ENCODE data around the gene PEX11B.
A peak's percentile ranks its signal among the peaks of the same experiment; 100 is the strongest.

PEX11B gene

GRCh38 chr1:145964328-145965118 lies 46.0 kb upstream of the PEX11B start, which contains the start of the genes ANKRD34A and POLR3GL (continued):
- TF ChIP-seq ZIC2 (tag by site-specific recombination; IDR thresholded peaks at IDR 0.05) (no peak), ZNF354C (tag by site-specific recombination; IDR thresholded peaks at IDR 0.05; ENCODE audit: borderline replicate concordance, low read depth) (no peak), ZNF433 (tag by site-specific recombination; IDR thresholded peaks at IDR 0.05; ENCODE audit: low read depth) (no peak), ZNF138 (tag by site-specific recombination; IDR thresholded peaks at IDR 0.05; ENCODE audit: borderline replicate concordance) (no peak), ZNF629 (tag by site-specific recombination; IDR thresholded peaks at IDR 0.05) (peak; percentile 13; the same call in 1 of the 2 replicates), AEBP2 (tag by site-specific recombination; IDR thresholded peaks at IDR 0.05; ENCODE audit: borderline replicate concordance) (no peak), ZBTB49 (tag by site-specific recombination; IDR thresholded peaks at IDR 0.05; ENCODE audit: low read depth) (no peak), OVOL3 (tag by site-specific recombination; IDR thresholded peaks at IDR 0.05) (no peak), ZNF140 (tag by site-specific recombination; IDR thresholded peaks at IDR 0.05) (no peak), GLI2 (tag by site-specific recombination; IDR thresholded peaks at IDR 0.05; ENCODE audit: borderline replicate concordance, low read depth) (no peak), ZNF747 (tag by site-specific recombination; IDR thresholded peaks at IDR 0.05) (no peak), ZNF626 (tag by site-specific recombination; IDR thresholded peaks at IDR 0.05) (no peak), ZNF610 (tag by site-specific recombination; IDR thresholded peaks at IDR 0.05; ENCODE audit: borderline replicate concordance) (no peak), INSM2 (tag by site-specific recombination; IDR thresholded peaks at IDR 0.05) (no peak), KLF8 (tag by site-specific recombination; IDR thresholded peaks at IDR 0.05) (no peak), ZNF391 (tag by site-specific recombination; IDR thresholded peaks at IDR 0.05; ENCODE audit: borderline replicate concordance, low read depth) (no peak), WT1 (tag by site-specific recombination; IDR thresholded peaks at IDR 0.05) (no peak), ZNF777 (tag by site-specific recombination; IDR thresholded peaks at IDR 0.05; ENCODE audit: borderline replicate concordance) (no peak), ZNF600 (tag by site-specific recombination; IDR thresholded peaks at IDR 0.05) (no peak), ZNF202 (tag by site-specific recombination; IDR thresholded peaks at IDR 0.05; ENCODE audit: borderline replicate concordance) (no peak), ZNF639 (tag by site-specific recombination; IDR thresholded peaks at IDR 0.05) (no peak), ZNF776 (tag by site-specific recombination; IDR thresholded peaks at IDR 0.05; ENCODE audit: borderline replicate concordance) (no peak), ZNF701 (tag by site-specific recombination; IDR thresholded peaks at IDR 0.05) (no peak), ZNF350 (tag by site-specific recombination; IDR thresholded peaks at IDR 0.05) (no peak), ZNF624 (tag by site-specific recombination; IDR thresholded peaks at IDR 0.05) (no peak), ZNF473 (tag by site-specific recombination; IDR thresholded peaks at IDR 0.05) (no peak), ZNF426 (tag by site-specific recombination; IDR thresholded peaks at IDR 0.05) (no peak), ZNF704 (tag by site-specific recombination; IDR thresholded peaks at IDR 0.05) (no peak), ZNF488 (tag by site-specific recombination; IDR thresholded peaks at IDR 0.05) (no peak), ZBTB20 (tag by site-specific recombination; IDR thresholded peaks at IDR 0.05) (peak; percentile 57; the same call in 1 of the 2 replicates)

All from HEK293 (cell line).